Measurements from ENCODE around the gene RNF157. TPM values are rescaled to one million over a fixed set of nuclear protein-coding genes. Genes with fewer than 3 reads are reported as not detected.

Gene RNF157
- total and polyA plus RNA-seq, 2 of the 13 experiments (the other 11 are each of a cell fraction or from before 2014, with no cell fraction given) = 0.44 to 1.5 TPM

DNA sequence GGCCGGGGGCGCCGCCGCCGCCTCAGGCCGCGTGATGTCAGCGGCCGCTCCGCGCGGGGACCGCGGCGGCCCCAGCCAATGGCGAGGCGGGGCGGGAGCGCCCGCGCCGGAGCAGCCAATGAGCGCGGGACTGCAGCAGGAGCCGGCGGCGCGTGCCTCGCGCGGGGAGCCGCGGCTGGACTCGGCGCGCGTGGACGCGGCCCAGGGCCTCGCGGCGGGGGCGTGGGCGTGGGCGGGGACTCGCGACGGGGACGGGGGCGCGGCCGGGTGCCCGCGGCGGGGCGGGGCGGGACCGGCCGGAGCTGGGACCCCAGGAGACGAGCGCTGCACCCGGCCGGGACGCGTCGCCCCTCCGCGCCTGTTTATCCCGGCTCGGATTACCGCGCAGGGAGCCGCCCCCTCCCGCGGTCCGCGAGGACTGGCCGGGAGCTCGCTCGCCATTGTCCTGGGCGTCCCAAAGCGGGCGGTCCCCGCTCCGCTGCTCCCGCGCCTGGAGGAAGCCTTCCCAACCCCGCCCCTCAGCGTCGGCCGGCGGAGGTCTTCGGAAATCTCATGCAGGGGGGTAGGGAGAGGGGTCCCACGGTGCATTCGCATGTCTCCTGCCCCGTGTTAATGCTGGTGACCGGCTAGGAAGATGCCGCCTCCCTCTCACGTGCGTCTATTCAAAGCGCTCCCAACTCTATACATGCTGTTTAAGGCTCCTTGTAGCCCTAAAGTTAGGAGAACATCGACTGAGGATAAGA is at the start of gene RNF157 (continued):
- TF ChIP-seq, protein P1, sequence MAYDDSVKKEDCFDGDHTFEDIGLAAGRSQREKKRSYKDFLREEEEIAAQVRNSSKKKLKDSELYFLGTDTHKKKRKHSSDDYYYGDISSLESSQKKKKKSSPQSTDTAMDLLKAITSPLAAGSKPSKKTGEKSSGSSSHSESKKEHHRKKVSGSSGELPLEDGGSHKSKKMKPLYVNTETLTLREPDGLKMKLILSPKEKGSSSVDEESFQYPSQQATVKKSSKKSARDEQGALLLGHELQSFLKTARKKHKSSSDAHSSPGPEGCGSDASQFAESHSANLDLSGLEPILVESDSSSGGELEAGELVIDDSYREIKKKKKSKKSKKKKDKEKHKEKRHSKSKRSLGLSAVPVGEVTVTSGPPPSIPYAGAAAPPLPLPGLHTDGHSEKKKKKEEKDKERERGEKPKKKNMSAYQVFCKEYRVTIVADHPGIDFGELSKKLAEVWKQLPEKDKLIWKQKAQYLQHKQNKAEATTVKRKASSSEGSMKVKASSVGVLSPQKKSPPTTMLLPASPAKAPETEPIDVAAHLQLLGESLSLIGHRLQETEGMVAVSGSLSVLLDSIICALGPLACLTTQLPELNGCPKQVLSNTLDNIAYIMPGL (CRISPR knock-in tag; IDR thresholded peaks at IDR 0.05; ENCODE audit: borderline replicate concordance in 1 of 2, low read depth in 1 of 2) = no peak
- TF ChIP-seq PAF1 (CRISPR knock-in tag; IDR thresholded peaks at IDR 0.05) = no peak
- TF ChIP-seq ZNF44 (CRISPR knock-in tag; IDR thresholded peaks at IDR 0.05) = peak; percentile 78; the same call in 1 of the 2 replicates
- TF ChIP-seq HOXA7 (CRISPR knock-in tag; IDR thresholded peaks at IDR 0.05) = no peak
- TF ChIP-seq SMAD1 (CRISPR knock-in tag; IDR thresholded peaks at IDR 0.05; ENCODE audit: borderline replicate concordance, low read depth) = peak; percentile 60; the same call in 1 of the 2 replicates
- TF ChIP-seq, protein P2, sequence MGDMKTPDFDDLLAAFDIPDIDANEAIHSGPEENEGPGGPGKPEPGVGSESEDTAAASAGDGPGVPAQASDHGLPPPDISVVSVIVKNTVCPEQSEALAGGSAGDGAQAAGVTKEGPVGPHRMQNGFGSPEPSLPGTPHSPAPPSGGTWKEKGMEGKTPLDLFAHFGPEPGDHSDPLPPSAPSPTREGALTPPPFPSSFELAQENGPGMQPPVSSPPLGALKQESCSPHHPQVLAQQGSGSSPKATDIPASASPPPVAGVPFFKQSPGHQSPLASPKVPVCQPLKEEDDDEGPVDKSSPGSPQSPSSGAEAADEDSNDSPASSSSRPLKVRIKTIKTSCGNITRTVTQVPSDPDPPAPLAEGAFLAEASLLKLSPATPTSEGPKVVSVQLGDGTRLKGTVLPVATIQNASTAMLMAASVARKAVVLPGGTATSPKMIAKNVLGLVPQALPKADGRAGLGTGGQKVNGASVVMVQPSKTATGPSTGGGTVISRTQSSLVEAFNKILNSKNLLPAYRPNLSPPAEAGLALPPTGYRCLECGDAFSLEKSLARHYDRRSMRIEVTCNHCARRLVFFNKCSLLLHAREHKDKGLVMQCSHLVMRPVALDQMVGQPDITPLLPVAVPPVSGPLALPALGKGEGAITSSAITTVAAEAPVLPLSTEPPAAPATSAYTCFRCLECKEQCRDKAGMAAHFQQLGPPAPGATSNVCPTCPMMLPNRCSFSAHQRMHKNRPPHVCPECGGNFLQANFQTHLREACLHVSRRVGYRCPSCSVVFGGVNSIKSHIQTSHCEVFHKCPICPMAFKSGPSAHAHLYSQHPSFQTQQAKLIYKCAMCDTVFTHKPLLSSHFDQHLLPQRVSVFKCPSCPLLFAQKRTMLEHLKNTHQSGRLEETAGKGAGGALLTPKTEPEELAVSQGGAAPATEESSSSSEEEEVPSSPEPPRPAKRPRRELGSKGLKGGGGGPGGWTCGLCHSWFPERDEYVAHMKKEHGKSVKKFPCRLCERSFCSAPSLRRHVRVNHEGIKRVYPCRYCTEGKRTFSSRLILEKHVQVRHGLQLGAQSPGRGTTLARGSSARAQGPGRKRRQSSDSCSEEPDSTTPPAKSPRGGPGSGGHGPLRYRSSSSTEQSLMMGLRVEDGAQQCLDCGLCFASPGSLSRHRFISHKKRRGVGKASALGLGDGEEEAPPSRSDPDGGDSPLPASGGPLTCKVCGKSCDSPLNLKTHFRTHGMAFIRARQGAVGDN (CRISPR knock-in tag; IDR thresholded peaks at IDR 0.05) = peak; percentile 65
- TF ChIP-seq IRF2 (CRISPR knock-in tag; IDR thresholded peaks at IDR 0.05) = peak; percentile 15; the same call in 1 of the 2 replicates
- TF ChIP-seq ZNF510 (CRISPR knock-in tag; IDR thresholded peaks at IDR 0.05; ENCODE audit: low read depth) = no peak
- TF ChIP-seq, protein P3, sequence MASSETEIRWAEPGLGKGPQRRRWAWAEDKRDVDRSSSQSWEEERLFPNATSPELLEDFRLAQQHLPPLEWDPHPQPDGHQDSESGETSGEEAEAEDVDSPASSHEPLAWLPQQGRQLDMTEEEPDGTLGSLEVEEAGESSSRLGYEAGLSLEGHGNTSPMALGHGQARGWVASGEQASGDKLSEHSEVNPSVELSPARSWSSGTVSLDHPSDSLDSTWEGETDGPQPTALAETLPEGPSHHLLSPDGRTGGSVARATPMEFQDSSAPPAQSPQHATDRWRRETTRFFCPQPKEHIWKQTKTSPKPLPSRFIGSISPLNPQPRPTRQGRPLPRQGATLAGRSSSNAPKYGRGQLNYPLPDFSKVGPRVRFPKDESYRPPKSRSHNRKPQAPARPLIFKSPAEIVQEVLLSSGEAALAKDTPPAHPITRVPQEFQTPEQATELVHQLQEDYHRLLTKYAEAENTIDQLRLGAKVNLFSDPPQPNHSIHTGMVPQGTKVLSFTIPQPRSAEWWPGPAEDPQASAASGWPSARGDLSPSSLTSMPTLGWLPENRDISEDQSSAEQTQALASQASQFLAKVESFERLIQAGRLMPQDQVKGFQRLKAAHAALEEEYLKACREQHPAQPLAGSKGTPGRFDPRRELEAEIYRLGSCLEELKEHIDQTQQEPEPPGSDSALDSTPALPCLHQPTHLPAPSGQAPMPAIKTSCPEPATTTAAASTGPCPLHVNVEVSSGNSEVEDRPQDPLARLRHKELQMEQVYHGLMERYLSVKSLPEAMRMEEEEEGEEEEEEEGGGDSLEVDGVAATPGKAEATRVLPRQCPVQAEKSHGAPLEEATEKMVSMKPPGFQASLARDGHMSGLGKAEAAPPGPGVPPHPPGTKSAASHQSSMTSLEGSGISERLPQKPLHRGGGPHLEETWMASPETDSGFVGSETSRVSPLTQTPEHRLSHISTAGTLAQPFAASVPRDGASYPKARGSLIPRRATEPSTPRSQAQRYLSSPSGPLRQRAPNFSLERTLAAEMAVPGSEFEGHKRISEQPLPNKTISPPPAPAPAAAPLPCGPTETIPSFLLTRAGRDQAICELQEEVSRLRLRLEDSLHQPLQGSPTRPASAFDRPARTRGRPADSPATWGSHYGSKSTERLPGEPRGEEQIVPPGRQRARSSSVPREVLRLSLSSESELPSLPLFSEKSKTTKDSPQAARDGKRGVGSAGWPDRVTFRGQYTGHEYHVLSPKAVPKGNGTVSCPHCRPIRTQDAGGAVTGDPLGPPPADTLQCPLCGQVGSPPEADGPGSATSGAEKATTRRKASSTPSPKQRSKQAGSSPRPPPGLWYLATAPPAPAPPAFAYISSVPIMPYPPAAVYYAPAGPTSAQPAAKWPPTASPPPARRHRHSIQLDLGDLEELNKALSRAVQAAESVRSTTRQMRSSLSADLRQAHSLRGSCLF (CRISPR knock-in tag; IDR thresholded peaks at IDR 0.05; ENCODE audit: borderline replicate concordance) = no peak
- TF ChIP-seq RARA (CRISPR knock-in tag; IDR thresholded peaks at IDR 0.05) = no peak
- no peak for TF ChIP-seq SP5 (CRISPR knock-in tag; IDR thresholded peaks at IDR 0.05; ENCODE audit: borderline replicate concordance, low read depth)
- 0 out of 2 replicates have a peak, but pooled peaks have one; percentile 44 for TF ChIP-seq BORCS8-MEF2B (CRISPR knock-in tag; IDR thresholded peaks at IDR 0.05)
- no peak for TF ChIP-seq ZNF232 (CRISPR knock-in tag; IDR thresholded peaks at IDR 0.05; ENCODE audit: borderline replicate concordance)
- TF ChIP-seq, protein P4, sequence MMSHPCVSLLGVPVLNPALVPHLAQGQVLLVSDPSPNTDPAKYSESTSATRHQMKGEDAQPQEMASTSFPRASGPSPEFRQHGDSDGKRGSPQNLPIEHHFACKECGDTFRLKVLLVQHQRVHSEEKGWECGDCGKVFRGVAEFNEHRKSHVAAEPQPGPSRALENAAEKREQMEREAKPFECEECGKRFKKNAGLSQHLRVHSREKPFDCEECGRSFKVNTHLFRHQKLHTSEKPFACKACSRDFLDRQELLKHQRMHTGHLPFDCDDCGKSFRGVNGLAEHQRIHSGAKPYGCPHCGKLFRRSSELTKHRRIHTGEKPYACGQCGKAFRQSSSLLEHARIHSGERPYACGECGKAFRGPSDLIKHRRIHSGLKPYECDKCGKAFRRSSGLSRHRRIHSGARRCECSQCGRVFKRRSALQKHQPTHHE (CRISPR knock-in tag; IDR thresholded peaks at IDR 0.05; ENCODE audit: borderline replicate concordance) = no peak
- TF ChIP-seq CBX1 (IDR thresholded peaks at IDR 0.05; ENCODE audit: low read depth) = no peak
- no peak for TF ChIP-seq HNRNPLL (IDR thresholded peaks at IDR 0.05; ENCODE audit: low read depth, low read length, poor library complexity, severe bottlenecking)
